ENCODE results near the gene PKNOX2.

Gene PKNOX2

GRCh38 chr11:125155767-125156166, 8.8 kb upstream of the PKNOX2 start:
- H3K27ac ChIP-seq (ENCODE audit: low read length), result no peak overlapping the region
- no peaks in the 10 kb centered on the region for H3K9me3 ChIP-seq (ENCODE audit: insufficient read depth, low read depth, low read length)
- no peaks in the 10 kb centered on the region for H3K36me3 ChIP-seq (ENCODE audit: insufficient read depth, low read depth, low read length)
- peaks cover 4% of the 10 kb centered on the region; the same call in 1 of the 2 replicates for H3K4me1 ChIP-seq (ENCODE audit: insufficient read depth, low read length)
- no peak overlapping the region for H3K9ac ChIP-seq (ENCODE audit: low read depth, low read length)
- H3K4me3 ChIP-seq (ENCODE audit: low read length), result no peak overlapping the region
- H3K27me3 ChIP-seq (ENCODE audit: insufficient read depth, low read length), result no peaks in the 10 kb centered on the region; the same call in 1 of the 2 replicates

- H3K27me3 ChIP-seq (ENCODE audit: insufficient read depth, low read length), result no peaks in the 10 kb centered on the region; the same call in 1 of the 2 replicates
- no peak overlapping the region for H3K4me3 ChIP-seq (ENCODE audit: low read length)
- H3K36me3 ChIP-seq (ENCODE audit: insufficient read depth, low read depth, low read length), result no peaks in the 10 kb centered on the region
- no peak overlapping the region for H3K9ac ChIP-seq (ENCODE audit: low read depth, low read length)
- H3K9me3 ChIP-seq (ENCODE audit: insufficient read depth, low read depth, low read length), result no peaks in the 10 kb centered on the region
- H3K4me1 ChIP-seq (ENCODE audit: insufficient read depth, low read length), result peaks cover 4% of the 10 kb centered on the region; the same call in 1 of the 2 replicates
- H3K27ac ChIP-seq (ENCODE audit: low read length), result no peak overlapping the region
These were observed 8.0 kb upstream of the PKNOX2 start for GRCh38 chr11:125156346-125157117.

GRCh38 chr11:125157118-125157733, 7.3 kb upstream of the PKNOX2 start:
- H3K4me3 ChIP-seq (ENCODE audit: low read length), result no peak overlapping the region
- H3K27ac ChIP-seq (ENCODE audit: low read length), result no peak overlapping the region
- peaks cover 8% of the 10 kb centered on the region for H3K4me1 ChIP-seq (ENCODE audit: insufficient read depth, low read length)
- no peaks in the 10 kb centered on the region; the same call in 1 of the 2 replicates for H3K27me3 ChIP-seq (ENCODE audit: insufficient read depth, low read length)
- H3K36me3 ChIP-seq (ENCODE audit: insufficient read depth, low read depth, low read length), result no peaks in the 10 kb centered on the region
- no peaks in the 10 kb centered on the region for H3K9me3 ChIP-seq (ENCODE audit: insufficient read depth, low read depth, low read length)
- H3K9ac ChIP-seq (ENCODE audit: low read depth, low read length), result no peak overlapping the region

GRCh38 chr11:125157953-125158680, 6.4 kb upstream of the PKNOX2 start:
- H3K9ac ChIP-seq (ENCODE audit: low read depth, low read length), result no peak overlapping the region
- no peaks in the 10 kb centered on the region for H3K36me3 ChIP-seq (ENCODE audit: insufficient read depth, low read depth, low read length)
- no peaks in the 10 kb centered on the region; the same call in 1 of the 2 replicates for H3K27me3 ChIP-seq (ENCODE audit: insufficient read depth, low read length)
- H3K4me3 ChIP-seq (ENCODE audit: low read length), result no peak overlapping the region
- no peak overlapping the region for H3K27ac ChIP-seq (ENCODE audit: low read length)
- H3K9me3 ChIP-seq (ENCODE audit: insufficient read depth, low read depth, low read length), result no peaks in the 10 kb centered on the region
- peaks cover 17% of the 10 kb centered on the region for H3K4me1 ChIP-seq (ENCODE audit: insufficient read depth, low read length)

GRCh38 chr11:125162743-125163142, 1.8 kb upstream of the PKNOX2 start:
- Histone ChIP-seq H3K4me1 (ENCODE audit: insufficient read depth, low read length) (peaks cover 30% of the 10 kb centered on the region), H3K36me3 (ENCODE audit: insufficient read depth, low read depth, low read length) (no peaks in the 10 kb centered on the region), H3K27ac (ENCODE audit: low read length) (peak overlapping the region; percentile 80), H3K27me3 (ENCODE audit: insufficient read depth, low read length) (peaks cover 26% of the 10 kb centered on the region), H3K9me3 (ENCODE audit: insufficient read depth, low read depth, low read length) (no peaks in the 10 kb centered on the region), H3K9ac (ENCODE audit: low read depth, low read length) (peak overlapping the region; percentile 83; the same call in 1 of the 2 replicates), H3K4me3 (ENCODE audit: low read length) (peak overlapping the region; percentile 63)

- Histone ChIP-seq H3K4me1 (ENCODE audit: insufficient read depth, low read length) (peaks cover 38% of the 10 kb centered on the region), H3K27me3 (ENCODE audit: insufficient read depth, low read length) (peaks cover 34% of the 10 kb centered on the region), H3K4me3 (ENCODE audit: low read length) (peak overlapping the region; percentile 63), H3K36me3 (ENCODE audit: insufficient read depth, low read depth, low read length) (no peaks in the 10 kb centered on the region), H3K27ac (ENCODE audit: low read length) (peak overlapping the region; percentile 80), H3K9ac (ENCODE audit: low read depth, low read length) (peak overlapping the region; percentile 83; the same call in 1 of the 2 replicates), H3K9me3 (ENCODE audit: insufficient read depth, low read depth, low read length) (no peaks in the 10 kb centered on the region)
These were observed 1.0 kb upstream of the PKNOX2 start for GRCh38 chr11:125163431-125164063.

- Histone ChIP-seq H3K9ac (ENCODE audit: low read depth, low read length) (peak overlapping the region; percentile 83; the same call in 1 of the 2 replicates), H3K9me3 (ENCODE audit: insufficient read depth, low read depth, low read length) (no peaks in the 10 kb centered on the region), H3K27ac (ENCODE audit: low read length) (peak overlapping the region; percentile 80), H3K36me3 (ENCODE audit: insufficient read depth, low read depth, low read length) (no peaks in the 10 kb centered on the region), H3K4me3 (ENCODE audit: low read length) (peak overlapping the region; percentile 63), H3K27me3 (ENCODE audit: insufficient read depth, low read length) (peaks cover 39% of the 10 kb centered on the region), H3K4me1 (ENCODE audit: insufficient read depth, low read length) (peaks cover 43% of the 10 kb centered on the region)
These were observed 495 bp upstream of the PKNOX2 start for GRCh38 chr11:125164091-125164421.

- H3K36me3 ChIP-seq (ENCODE audit: insufficient read depth, low read depth, low read length), result no peaks in the 10 kb centered on the region
- H3K9ac ChIP-seq (ENCODE audit: low read depth, low read length), result peak overlapping the region; percentile 80; the same call in 1 of the 2 replicates
- H3K27ac ChIP-seq (ENCODE audit: low read length), result no peak overlapping the region
- H3K4me1 ChIP-seq (ENCODE audit: insufficient read depth, low read length), result peaks cover 52% of the 10 kb centered on the region
- H3K27me3 ChIP-seq (ENCODE audit: insufficient read depth, low read length), result peaks cover 50% of the 10 kb centered on the region
- H3K9me3 ChIP-seq (ENCODE audit: insufficient read depth, low read depth, low read length), result no peaks in the 10 kb centered on the region
- peak overlapping the region; percentile 78 for H3K4me3 ChIP-seq (ENCODE audit: low read length)
These were observed 726 bp downstream of the PKNOX2 start for GRCh38 chr11:125165111-125165842.

GRCh38 chr11:125165843-125166763, 1.6 kb downstream of the PKNOX2 start:
- Histone ChIP-seq H3K27ac (ENCODE audit: low read length) (no peak overlapping the region), H3K27me3 (ENCODE audit: insufficient read depth, low read length) (peaks cover 56% of the 10 kb centered on the region), H3K9ac (ENCODE audit: low read depth, low read length) (peak overlapping the region; percentile 80; the same call in 1 of the 2 replicates), H3K4me1 (ENCODE audit: insufficient read depth, low read length) (peaks cover 56% of the 10 kb centered on the region), H3K9me3 (ENCODE audit: insufficient read depth, low read depth, low read length) (no peaks in the 10 kb centered on the region), H3K36me3 (ENCODE audit: insufficient read depth, low read depth, low read length) (no peaks in the 10 kb centered on the region), H3K4me3 (ENCODE audit: low read length) (peak overlapping the region; percentile 78)

- H3K4me3 ChIP-seq (ENCODE audit: low read length), result peak overlapping the region; percentile 78
- H3K9ac ChIP-seq (ENCODE audit: low read depth, low read length), result peak overlapping the region; percentile 80; the same call in 1 of the 2 replicates
- H3K36me3 ChIP-seq (ENCODE audit: insufficient read depth, low read depth, low read length), result no peaks in the 10 kb centered on the region
- H3K27ac ChIP-seq (ENCODE audit: low read length), result no peak overlapping the region
- peaks cover 62% of the 10 kb centered on the region for H3K27me3 ChIP-seq (ENCODE audit: insufficient read depth, low read length)
- peaks cover 59% of the 10 kb centered on the region for H3K4me1 ChIP-seq (ENCODE audit: insufficient read depth, low read length)
- no peaks in the 10 kb centered on the region for H3K9me3 ChIP-seq (ENCODE audit: insufficient read depth, low read depth, low read length)
These were observed 2.3 kb downstream of the PKNOX2 start for GRCh38 chr11:125166764-125167291.

All from iPS-20b (cell line).